ENCODE data around the gene WASHC4.
"Not testable (repeated sequence)": the region's sequence is repeated elsewhere in the genome, so short reads cannot be mapped to it uniquely, and the experiment has no call there.

Gene WASHC4

DNA sequence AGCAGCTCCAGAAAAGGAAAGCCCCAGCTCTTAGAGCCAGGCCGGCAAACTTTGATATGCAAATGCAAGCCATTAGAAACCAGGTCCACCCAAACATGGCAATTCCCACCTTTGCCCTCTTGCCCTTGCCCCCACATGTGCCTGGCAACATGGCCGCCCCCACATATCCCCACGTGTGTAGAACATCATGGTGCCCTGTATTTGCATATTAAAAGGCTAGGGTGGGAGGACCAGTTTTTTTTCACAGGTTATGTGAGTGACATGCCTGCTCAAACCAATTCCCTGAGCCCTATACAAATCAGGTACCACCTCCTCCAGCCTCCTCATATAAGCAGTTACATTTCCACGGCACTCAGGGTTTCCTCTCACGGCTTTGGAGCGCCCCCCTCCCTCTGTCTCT is 17.2 kb upstream of the WASHC4 start:
- DNase-seq (ENCODE audit: low spot score) = no peak

DNA sequence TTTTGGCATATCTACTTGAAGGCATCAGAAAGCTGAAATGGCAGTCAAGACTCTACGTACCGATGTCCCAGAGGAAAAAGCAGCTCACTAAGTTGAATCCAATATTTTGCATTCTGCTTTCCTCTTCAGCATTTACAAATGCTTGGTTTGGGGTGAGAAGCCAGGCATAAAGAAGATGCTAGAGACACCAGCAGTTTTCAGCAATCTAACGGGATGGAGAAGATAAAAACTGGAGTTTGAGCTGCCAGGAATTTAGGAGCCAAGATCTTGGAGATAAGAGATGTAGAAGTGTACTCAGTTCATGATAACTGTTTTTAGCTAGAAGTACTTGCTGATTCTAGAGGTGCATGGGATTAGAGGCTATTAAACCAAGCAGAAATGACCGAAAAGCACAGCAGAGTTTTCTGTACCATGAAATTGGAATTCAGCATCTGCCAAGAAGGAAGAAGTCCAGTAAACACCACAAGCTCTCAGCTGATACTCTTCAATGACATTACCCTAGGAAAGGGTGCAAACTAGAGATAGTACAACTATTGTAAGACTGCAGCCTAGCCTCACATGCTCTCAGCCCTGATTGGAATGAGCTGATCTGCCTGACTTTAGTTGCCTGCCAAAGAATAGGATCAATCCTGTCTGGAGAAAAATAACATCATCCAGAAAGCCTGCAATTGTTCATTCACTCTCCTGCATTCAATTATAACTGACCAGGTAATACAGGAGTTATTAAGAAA is 15.9 kb upstream of the WASHC4 start:
- no peak for DNase-seq (ENCODE audit: low spot score)

DNA sequence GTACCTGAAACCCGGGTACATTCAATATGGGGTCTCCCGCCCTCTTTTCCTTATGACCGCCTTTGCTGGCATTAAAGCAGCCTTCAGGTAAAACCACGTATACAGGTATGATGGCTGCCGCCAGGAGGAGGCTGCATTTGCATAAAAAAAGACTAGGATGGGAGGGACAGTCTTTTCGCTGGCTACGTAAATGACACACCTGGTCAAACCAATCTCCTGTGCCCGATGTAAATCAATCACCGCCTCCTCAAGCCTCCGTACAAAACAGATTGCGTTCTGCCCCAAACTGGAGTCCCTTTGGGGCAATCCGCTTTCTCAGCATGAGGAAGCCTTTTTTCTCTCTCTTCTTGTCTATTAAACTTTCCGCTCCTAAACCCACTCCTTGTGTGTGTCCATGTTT is 15.2 kb upstream of the WASHC4 start:
- DNase-seq (ENCODE audit: low spot score) = no peak

DNA sequence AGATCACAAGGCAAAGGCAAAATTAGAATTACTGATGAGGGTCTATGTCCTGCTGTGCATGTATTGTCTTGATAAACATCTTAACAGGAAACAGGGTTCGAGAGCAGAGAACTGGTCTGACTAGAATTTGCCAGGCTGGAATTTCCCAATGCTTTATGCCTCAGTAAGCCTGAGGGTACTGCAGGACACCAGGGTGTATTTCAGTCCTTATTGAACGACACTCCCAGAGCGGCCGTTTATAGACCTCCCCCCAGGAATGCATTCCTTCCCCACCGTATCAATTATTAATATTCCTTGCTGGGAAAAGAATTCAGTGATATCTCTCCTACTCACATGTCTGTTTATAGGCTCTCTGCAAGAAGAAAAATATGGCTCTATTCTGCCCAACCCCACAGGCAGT is 12.2 kb upstream of the WASHC4 start:
- DNase-seq (ENCODE audit: low spot score) = not testable (repeated sequence)

DNA sequence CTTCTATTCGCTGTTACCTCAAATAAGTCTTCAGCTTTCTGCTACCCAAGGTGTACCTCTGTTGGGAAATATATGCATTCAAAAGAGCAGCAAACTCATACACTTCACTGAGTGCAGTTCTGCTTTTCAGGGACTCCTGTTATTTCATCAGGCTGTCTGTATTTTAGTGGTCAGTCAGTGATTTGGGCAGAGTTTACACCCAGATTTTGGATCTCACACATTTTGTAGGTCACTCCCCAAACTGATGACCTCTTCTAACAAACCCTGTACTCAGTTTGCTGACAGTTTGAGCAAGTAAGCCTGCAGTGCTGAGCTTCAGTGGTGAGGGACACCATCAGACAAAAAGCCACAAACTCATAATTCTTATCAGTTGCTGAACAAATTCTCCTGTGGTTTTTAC is 8.2 kb upstream of the WASHC4 start:
- no peak for DNase-seq (ENCODE audit: low spot score)

DNA sequence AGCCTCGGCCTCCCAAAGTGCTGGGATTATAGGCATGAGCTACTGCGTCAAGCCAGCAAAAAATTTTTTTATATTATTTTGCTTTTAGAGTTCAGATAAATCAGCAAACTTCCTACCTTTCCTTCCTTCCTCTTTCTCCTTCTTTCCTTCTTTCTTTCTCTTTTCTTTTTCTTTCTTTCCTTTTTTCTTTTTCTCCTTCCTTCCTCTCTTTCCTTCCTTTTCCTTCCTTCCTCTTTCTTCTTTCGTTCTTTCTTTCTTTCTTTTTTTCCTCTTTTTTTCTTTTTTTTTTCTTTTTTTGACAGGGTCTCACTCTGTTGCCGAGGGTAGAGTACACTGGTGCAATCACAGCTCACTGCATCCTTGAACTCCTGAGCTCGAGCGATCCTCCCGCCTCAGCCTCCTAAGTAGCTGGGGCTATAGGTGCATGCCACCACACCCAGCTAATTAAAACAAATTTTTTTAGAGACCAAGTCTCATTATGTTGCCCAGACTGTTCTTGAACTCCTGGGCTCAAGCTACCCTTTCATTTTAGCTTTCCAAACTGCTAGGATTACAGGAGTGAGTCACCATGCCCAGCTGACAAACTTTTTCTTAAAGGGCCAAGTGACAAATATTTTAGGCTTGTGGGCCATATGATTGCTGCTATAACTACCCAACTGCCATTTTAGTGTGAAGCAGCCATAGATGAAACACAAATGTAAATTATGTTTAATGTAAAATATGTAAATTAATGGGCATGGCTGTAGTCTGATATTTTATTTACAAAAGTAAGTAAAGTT is 7.1 kb upstream of the WASHC4 start:
- DNase-seq (ENCODE audit: low spot score) = no peak

DNA sequence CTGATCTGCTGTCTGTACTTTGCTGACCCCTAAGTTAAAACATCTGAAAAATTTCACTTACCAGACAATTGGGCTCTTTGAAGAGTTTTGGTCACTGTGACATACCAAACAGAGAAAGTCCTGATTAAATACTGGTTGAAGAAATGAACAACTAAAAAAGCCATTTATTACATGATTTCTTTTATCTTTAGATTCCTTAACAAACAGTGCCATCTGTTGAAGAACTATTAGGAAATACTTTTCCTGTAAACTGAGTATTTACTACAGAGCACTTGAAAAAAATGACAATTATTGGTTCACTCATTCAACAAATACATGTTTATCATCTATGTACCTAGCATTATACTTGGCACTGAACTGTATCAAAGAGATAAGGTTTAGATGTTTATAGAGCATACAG is 6.5 kb upstream of the WASHC4 start:
- DNase-seq (ENCODE audit: low spot score) = no peak

DNA sequence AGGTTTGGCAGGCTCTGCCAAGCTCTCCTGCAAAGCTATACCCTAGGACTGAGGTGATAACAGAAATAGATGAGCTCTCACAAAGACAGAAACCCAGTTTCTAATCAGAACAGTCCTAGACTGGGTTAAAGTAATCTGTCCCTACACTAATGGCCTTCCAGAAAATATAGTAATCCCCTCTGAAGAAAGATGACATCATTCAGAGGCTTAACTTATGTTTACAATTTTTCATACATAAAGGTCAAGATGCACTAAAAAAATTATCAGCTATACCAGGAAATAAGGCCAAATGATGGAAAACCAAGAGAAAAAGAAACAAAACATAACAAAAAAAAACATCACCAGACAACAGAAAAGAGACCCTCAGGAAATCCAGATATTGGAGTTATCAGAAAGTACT is 4.9 kb upstream of the WASHC4 start:
- no peak for DNase-seq (ENCODE audit: low spot score)

DNA sequence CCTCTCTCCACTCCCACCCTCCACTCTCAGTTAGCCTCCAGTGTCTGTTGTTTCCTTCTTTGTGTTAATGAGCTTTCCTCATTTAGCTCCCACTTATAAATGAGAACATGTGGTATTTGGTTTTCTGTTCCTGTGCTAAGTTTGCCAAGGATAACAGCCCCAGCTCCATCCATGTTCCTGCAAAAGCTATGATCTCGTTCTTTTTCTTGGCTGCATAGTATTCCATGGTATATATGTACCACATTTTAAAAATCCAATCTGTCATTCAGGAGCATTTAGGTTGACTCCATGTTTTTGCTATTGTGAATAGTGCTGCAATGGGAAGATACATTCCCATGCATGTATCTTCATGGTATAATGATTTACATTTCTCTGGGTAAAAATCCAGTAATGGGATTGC is 2.8 kb upstream of the WASHC4 start:
- DNase-seq (ENCODE audit: low spot score) = no peak

DNA sequence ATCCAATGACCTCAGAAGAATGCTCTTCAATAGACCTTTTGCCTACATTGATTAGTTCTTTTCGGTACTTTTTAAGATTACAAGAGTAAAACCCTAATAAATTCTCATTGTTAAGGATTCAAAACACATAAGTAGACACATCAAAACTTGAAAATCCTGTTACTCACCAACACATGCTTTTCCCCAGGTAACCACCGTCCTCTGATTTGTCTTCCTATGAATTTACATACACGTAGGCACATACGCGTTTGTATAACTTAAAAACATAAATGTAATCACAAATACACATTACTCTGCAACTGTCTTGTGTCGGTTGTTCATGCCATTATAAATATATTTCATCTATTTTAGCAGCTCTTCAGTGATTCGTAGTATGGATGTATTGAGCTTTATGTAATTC is 910 bp upstream of the WASHC4 start:
- DNase-seq (ENCODE audit: low spot score) = no peak

DNA sequence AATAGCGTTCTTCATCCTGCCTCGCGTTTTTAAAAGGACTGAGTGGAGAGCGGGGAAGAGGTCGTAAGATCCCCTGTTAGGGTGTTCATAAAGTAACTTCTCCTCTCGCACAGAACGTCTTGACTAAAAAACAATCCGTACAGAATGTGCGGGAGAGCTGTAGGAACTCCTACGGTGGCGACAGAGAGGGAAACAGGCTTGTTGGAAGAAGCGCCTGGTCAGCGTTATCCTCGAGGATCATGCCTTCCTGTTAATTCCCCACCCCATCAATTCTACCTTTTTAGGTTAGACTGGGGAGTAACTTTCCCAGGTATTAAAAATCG is 399 bp upstream of the WASHC4 start:
- DNase-seq (ENCODE audit: low spot score) = no peak

DNA sequence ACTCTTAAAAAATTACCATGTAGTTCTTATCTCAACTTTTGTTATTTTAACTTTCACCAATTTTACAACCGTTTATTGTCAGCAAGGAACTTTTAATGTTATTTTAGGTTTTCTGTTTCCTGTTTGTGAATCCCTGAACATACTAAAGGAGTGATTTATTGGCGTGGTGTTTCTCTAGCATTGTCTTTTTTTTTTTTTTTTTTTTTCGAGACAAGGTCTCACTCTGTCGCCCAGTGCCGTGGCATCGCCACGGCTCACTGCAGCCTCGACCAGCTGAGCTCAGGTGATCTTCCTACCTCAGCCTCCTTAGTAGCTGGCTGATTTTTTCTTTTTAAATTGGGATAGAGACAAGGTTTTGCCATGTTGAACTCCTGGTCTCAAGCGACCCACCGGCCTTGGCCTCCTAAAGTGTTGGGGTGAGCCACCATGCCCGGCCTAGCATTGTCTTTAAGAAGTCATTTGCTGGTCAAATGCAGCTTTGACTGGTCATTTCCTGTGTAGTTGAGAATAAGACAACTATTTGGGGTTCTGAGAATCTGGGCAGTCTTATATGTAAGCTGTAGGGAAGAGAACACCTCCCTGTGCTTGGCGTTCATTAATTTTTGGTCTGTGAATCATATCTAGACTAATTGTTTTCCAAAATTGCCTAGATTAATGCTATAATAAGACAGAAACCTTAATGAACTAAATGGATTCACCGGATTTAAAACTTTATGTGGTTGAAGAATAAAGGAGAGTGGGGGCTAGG is 2.1 kb downstream of the WASHC4 start:
- DNase-seq (ENCODE audit: low spot score) = no peak

DNA sequence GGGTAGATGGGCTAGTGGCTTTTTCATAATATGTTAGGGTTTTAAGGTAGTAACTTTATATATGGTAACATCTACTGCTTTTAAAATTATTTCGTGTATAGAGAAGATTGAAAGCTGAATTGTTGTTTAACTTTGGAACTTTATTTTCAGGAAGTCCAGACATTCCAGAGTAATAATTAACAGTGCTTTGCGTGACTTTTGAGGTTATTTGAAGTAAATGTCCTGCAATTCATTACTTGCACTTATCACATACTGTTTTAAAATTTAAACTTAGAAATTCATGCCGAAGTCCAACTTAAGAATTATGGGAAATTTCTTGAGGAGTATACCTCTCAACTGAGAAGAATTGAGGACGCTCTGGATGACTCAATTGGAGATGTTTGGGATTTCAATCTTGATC is 3.3 kb downstream of the WASHC4 start:
- DNase-seq (ENCODE audit: low spot score) = no peak

DNA sequence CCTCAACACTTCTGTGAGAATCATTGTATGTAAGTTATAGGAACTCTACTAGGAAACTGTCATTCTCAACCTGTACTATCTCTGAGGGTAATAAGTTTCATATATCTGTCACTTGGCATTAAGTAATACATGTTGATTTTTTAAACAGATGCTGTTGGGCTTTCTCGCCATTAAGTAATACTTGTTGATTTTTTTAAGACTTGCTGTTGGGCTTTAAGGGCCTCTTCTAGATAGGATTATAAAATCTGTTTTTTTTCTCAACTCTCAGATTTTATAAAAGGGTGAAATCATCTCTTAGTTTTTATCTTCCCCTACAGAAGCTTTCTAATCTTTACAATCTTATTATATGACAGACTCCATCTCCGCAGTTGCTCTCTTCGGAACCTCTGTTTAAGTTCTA is 5.6 kb downstream of the WASHC4 start:
- no peak for DNase-seq (ENCODE audit: low spot score)

DNA sequence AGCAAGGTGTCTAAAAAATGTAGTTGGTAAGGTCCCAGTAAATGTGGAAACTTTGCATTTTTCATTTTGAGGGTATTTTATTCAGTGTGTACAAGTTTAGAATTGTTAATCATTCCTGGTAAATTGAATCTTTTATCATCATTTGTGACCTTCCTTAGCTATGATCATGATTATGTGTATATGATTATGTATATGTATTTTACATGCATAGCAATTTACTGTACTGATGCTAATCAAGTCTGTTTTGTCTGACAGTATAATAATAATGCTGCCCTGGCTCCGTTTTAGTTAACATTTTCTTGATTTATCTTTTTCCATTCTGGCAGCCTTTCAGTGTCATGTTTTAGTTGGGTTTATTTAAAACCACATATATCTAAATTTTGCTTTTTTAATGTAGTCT is 9.4 kb downstream of the WASHC4 start:
- no peak for DNase-seq (ENCODE audit: low spot score)

DNA sequence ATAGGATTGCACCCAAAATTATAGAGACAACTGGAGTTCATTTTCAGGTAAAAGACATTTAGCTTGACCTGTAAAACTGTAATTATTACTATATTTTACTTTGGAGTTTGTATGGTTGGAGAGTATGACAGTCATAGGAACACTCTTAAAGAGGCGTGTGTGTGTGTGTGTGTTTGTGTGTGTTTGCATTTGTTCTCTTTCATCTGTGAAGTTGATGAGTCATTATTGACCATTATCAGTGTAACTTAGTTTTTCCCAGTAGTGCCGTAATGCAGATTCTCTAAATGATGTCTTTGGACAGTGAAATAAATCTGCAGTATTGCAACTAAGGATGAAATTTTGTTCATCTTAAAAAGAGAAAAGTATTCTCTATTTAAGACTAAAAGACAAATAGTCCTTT is 13.0 kb downstream of the WASHC4 start:
- no peak for DNase-seq (ENCODE audit: low spot score)

DNA sequence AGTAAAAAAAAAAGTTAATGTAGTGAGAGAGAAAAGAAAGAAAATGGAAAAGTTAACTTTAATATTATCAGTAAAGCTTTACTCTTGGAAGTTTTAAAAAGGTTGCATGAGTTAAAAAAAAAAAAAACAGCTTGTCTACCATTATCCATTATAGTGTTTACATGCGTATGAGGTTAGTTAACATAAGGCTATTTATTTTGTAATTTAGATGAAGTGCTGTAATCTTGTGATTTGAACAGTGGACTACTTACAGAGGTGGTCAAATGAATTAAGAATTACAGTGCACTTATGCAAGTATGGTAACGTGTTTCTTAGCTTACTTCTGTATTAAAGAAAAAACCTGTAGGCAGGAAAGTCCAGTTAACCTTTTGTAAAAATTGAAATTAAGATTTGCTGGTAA is 30.7 kb downstream of the WASHC4 start:
- no peak for DNase-seq (ENCODE audit: low spot score)

DNA sequence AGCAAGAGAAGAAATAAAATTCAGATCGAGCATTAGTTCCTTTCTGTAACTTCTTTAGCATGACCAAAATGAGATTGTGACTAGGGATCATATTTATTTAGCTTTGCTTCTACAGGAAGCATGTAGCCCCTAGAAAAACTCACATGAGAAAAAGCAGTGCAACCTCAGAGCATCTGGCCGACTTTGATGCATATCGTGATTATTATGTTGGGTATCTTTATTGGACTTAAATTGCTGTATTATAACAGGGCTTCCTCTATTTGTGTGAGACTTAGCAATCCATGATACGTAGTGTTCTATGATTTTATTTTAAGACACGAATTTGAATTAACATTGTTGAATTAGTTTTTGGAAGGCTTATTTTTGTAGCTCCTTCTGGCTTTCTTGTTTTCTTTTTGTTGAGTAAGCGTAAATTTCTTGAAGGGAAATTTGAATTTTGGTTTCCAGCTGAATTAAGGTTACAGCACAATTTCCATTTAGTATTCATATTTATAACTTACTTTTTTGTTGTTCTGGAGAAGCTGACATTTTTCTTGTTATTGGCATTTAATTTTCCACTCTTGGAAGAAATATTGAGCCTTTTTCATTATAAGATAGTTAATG is 33.9 kb downstream of the WASHC4 start:
- no peak for DNase-seq (ENCODE audit: low spot score)

DNA sequence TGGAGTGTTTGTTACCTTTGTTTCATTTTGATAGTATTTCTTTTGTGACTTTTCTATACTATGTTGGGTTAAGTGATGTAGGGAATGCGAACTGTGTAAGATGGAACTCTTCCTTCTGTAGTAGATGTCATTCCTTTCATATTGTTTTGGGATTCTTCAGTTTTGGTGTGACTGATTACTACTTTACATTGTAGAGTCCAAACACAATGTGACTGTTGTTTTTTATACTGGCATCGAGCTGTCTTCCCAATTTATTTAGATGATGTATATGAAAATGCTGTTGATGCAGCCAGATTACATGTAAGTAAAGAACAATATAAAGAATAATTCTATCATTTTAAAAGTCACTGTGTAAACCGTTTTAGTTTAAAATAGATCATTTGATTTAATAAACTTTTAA is 34.7 kb downstream of the WASHC4 start:
- no peak for DNase-seq (ENCODE audit: low spot score)

DNA sequence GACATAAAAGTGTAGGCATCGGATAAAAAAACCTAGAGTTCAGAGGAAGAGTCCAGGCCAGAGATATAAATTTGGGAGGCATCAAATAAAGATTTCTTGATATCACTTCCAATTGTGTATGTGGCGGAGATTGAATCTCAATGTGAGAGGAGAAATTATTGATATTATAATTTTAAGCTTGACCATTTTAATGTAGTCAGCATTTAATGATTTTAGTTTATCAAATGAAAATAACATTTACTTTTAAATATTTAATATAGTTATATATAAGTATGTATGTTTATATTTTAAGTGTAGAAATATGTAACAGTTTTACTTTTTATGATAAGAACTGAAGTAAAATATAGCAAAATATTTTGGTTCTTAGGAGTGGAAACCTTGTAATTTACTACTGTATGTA is 48.7 kb downstream of the WASHC4 start:
- no peak for DNase-seq (ENCODE audit: low spot score)

DNA sequence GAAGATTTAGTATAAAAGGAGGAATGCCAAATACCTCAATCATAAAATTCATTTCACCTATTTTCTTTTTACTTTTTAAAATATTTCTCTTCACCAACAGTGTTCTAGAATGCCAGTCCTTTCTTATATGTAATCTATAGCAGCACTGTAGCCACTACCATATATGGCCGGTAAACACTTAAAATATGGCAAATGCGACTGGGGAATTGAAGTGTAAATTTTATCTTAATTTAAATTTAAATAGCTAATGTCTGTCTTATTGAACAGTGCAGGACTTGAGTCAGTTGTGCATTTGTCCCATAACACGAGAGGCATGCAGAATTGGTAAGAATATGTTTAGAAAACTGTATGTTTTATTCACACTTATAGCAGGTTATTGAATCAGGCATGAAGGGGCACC is 50.1 kb downstream of the WASHC4 start:
- DNase-seq (ENCODE audit: low spot score) = no peak

DNA sequence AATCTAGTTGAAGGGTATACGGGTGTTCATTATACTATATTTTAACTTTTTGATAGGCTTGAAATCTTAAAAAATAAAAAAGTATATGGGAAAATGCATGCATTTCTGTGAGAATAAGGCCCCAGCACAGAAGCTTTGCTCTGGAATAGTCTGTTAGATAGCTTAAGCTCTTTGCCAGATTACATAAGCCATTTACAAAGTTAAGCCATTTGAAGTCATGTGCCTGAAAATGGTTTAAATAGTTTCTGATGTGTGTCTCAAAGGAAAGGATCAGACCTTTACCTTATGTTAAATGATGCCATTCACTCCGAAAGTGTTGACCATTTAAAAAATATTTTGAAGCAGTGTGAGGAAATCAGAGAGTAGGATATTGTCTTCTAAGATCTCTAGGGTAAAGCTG is 51.3 kb downstream of the WASHC4 start:
- no peak for DNase-seq (ENCODE audit: low spot score)

DNA sequence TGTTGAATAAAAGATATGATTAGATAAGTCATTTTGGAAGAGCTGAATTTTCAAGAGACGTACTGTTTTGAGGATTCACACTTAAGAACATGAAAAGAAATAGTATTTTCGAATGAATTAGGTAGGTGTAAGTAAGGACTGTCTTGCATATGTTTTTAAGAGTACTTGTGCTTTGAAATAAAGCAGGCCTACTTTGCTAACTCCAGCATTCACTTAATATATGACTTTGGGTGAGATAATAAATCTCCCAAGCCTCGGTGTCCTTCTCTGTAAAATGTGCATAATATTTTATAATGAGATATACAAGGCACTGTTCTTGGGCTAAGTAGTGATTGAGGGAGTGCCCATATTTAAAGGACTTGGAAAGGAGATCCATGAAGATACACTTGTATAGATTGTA is 54.6 kb downstream of the WASHC4 start:
- DNase-seq (ENCODE audit: low spot score) = no peak
